AG04449 (cell line): ENCODE measurements around the gene FOXP1.

Source experiments
- CTCF ChIA-PET: fragments of 350-600 bp; formaldehyde crosslinking; extraction: SDS; loops from one replicate; lab custom pipeline; 2021; ENCODE audit warnings: antibody characterized with exemption; lab: Yijun Ruan, JAX
- POLR2A ChIA-PET: fragments of 400-600, 350-600 bp; formaldehyde crosslinking; extraction: SDS; loops from one replicate; lab custom pipeline; 2020; ENCODE audit warnings: antibody characterized with exemption, inconsistent platforms; lab: Yijun Ruan, JAX
- DNase-seq: peaks from one replicate; pipeline ENCODE4 v3.0.0-alpha.2; 2010; ENCODE audit warnings: low read depth, low spot score
- H3K4me3 ChIP-seq: 2 replicates; pipeline ENCODE4 v1.5.1; 2011; ENCODE audit warnings: low read depth, mild to moderate bottlenecking, control low read depth, low read length
- TF ChIP-seq, protein P1 (sequence below): IDR thresholded peaks from one replicate; pipeline ENCODE4 v1.5.1; 2011; ENCODE audit warnings: mild to moderate bottlenecking, moderate library complexity, low read length, control low read depth, inconsistent platforms; ENCODE audit not compliant: insufficient read depth; ENCODE audit errors: missing control alignments

The FOXP1 gene

DNA sequence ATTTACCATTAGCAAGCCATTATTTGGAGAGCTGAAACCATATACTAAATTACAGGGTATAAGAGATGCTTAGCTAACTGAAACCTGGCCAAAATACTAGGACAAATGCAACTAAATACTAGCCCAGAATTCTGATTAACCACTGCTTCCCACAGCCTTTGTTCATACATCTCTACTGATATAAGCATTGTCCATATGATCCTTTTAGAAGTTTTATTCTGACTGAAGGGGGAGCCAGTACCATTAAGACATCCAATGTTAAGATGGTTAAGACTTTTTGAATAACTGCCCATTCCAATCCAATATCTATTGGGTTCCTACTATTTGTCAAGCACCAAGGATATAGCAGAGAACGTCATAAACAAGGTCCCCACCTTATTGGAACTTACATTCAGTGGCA is 421.3 kb downstream of the FOXP1 start:
- DNase-seq: no peak
- CTCF ChIA-PET: interaction anchor here (1.3 to 2.4 kb wide), 3 partner anchors 10 to 17 kb away, joined by 4 to 8 read pairs (median 4); no protein-coding TSS in a partner anchor
- no peak overlapping the region for H3K4me3 ChIP-seq
- POLR2A ChIA-PET: no interaction called here
- TF ChIP-seq, protein P1, sequence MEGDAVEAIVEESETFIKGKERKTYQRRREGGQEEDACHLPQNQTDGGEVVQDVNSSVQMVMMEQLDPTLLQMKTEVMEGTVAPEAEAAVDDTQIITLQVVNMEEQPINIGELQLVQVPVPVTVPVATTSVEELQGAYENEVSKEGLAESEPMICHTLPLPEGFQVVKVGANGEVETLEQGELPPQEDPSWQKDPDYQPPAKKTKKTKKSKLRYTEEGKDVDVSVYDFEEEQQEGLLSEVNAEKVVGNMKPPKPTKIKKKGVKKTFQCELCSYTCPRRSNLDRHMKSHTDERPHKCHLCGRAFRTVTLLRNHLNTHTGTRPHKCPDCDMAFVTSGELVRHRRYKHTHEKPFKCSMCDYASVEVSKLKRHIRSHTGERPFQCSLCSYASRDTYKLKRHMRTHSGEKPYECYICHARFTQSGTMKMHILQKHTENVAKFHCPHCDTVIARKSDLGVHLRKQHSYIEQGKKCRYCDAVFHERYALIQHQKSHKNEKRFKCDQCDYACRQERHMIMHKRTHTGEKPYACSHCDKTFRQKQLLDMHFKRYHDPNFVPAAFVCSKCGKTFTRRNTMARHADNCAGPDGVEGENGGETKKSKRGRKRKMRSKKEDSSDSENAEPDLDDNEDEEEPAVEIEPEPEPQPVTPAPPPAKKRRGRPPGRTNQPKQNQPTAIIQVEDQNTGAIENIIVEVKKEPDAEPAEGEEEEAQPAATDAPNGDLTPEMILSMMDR: no peak

DNA sequence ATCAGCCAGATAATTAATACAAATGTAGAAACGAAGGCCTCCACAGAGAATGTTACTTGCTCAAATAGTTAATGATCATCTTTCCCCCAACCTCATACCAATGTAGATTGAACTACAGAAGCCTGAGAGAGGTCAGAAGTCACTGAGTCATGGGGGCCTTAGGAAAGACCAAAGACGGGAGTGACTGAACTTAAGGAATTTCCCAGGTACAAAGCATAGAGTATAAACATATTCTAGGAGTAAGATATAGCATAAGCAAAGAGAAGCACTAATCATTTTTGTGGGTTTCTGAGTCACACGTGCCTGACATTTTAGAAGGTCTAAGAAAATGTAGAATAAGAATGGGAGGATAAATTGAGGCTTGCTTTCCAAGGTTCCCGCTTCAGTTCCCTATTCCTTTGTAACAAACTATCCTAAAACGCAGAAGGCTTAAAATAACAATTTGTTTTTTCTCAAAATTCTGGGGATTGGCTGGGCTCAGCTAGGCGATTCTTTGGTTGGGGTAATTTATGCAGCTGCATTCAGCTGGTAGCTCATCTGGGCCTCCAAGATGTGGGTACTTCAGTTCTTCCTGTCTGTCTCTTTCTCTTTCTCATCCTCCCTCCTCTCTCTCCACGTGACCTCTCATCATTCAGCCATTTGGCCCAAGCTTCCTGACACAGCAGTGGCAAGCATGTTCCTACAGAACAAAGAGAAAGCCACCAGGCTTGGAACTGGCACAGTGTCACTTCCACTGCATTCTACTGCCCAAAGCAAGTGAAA is 422.6 kb downstream of the FOXP1 start:
- CTCF ChIA-PET: interaction anchor here (0.8 to 2.4 kb wide), 5 partner anchors 9 to 144 kb away, joined by 3 to 8 read pairs (median 4); no protein-coding TSS in a partner anchor
- TF ChIP-seq, protein P1: no peak
- H3K4me3 ChIP-seq: no peak overlapping the region
- no peak for DNase-seq
- POLR2A ChIA-PET: no interaction called here

DNA sequence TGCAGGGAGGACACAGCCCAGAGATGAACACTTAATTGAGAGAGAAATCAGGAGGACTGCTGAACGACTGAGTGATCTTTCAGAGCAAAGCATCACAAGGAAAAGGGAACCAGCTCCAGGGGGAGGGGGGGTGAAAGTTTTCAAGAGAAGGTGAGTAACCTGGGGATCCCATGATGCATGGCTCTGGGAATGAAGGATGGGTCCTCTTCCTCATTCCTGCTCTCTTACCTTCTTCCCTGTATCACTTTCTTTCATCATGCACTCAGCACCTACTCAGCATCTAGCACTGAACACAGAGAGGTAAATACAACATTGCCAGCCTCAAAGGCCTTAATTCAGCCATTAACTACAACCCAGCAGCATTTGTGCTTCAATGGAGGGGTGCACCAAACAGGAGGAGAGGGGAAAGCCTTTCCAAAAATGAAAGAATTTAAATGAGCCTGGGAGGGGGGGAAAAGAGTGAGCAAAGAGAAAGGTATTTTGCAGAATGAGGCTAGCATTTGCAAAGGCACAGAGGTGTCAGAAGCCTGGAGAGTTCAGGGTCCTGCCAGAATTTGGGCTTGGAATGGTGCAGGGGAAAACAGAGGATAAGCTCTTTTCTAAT is 427.4 kb downstream of the FOXP1 start:
- DNase-seq: no peak
- POLR2A ChIA-PET: interaction anchor here (0.6 kb wide), 1 partner anchor 33 kb away, joined by 3 read pairs; no protein-coding TSS in a partner anchor
- CTCF ChIA-PET: no interaction called here
- no peak overlapping the region for H3K4me3 ChIP-seq
- TF ChIP-seq, protein P1: no peak

DNA sequence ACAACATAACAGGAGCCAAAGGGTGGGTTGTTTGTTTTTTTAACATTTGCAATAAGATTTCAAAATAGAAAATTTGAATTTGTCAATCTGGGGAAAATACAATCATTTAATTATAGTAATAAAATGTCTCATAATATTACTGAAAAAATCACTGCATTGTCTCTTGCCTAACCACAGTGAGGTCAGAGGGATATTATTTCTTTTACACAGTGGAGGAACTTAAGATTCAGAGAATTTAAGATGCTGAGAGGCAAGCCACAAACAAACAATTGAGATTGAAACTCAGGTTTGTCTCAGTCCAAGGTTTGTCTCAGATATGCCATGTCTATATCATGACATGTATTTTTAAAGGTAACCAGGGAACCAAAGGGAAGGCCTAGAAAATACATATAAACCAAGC is 428.7 kb downstream of the FOXP1 start:
- ChIA-PET POLR2A (no interaction called here), CTCF (interaction anchor here (1.0 kb wide), 1 partner anchor 12 kb away, joined by 3 read pairs; no protein-coding TSS in a partner anchor)
- TF ChIP-seq, protein P1: no peak
- DNase-seq: no peak
- H3K4me3 ChIP-seq: no peak overlapping the region

DNA sequence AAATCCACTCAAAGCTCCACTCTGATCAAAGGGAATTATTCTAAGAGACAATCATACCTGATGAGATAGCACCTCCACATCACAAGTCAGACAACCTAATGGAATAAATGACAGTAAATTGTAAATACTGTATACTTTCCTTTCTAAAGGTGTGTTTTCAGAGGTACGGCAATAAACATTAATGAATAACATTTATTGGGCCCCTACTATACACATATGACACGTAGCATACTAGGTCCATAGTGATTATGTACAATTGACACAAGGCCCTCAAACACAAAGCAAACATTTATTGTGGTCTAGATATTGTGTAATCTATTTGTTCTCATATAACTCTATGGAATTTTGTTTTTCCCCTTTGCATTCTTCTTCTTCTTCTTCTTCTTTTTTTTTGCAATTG is 429.8 kb downstream of the FOXP1 start:
- CTCF ChIA-PET: no interaction called here
- no peak for DNase-seq
- TF ChIP-seq, protein P1: no peak
- no peak overlapping the region for H3K4me3 ChIP-seq
- POLR2A ChIA-PET: no interaction called here

DNA sequence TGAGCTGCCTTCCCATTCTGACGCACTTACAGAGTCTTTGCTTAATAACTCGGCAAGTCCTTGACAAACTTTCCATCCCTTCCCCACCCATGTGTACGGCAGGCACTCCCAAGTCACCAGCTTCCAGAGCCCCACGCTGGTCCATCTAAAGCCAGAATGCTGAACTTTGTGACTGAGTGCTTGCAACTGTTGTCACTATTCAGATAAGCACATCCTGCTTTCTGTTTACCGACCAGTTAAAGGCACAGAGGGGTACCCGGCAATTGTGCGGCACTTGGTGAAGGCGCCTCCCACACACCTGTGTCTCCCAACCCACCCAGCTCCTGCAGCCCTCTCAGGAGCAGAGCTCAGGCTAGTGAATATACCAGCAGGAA is 430.6 kb downstream of the FOXP1 start:
- H3K4me3 ChIP-seq: no peak overlapping the region
- POLR2A ChIA-PET: no interaction called here
- TF ChIP-seq, protein P1: no peak
- CTCF ChIA-PET: interaction anchor here (1.0 to 1.5 kb wide), 2 partner anchors 14 to 19 kb away, joined by 3 read pairs; no protein-coding TSS in a partner anchor
- DNase-seq: no peak
